ENCODE results near the gene PFKFB3.
"Not testable (repeated sequence)": the region's sequence is repeated elsewhere in the genome, so short reads cannot be mapped to it uniquely, and the experiment has no call there.

PFKFB3 gene

GRCh38 chr10:6275022-6275997 is 72.6 kb downstream of the PFKFB3 start:
- DNase-seq, result peak; percentile 96

GRCh38 chr10:6276356-6276755 is 73.6 kb downstream of the PFKFB3 start:
- DNase-seq, result no peak

GRCh38 chr10:6278519-6279120 is 75.9 kb downstream of the PFKFB3 start:
- DNase-seq, result no peak

GRCh38 chr10:6279540-6280267 is 77.0 kb downstream of the PFKFB3 start:
- no peak for DNase-seq

- no peak for DNase-seq
Observed at GRCh38 chr10:6280291-6280690, 77.6 kb downstream of the PFKFB3 start.

GRCh38 chr10:6282454-6282958 is 79.8 kb downstream of the PFKFB3 start:
- no peak for DNase-seq

- no peak for DNase-seq
Observed at GRCh38 chr10:6283655-6284054, 80.9 kb downstream of the PFKFB3 start.

GRCh38 chr10:6290621-6291020 is 87.9 kb downstream of the PFKFB3 start:
- DNase-seq, result not testable (repeated sequence)

GRCh38 chr10:6292741-6293151 is 90.0 kb downstream of the PFKFB3 start:
- no peak for DNase-seq

- DNase-seq, result not testable (repeated sequence)
Observed at GRCh38 chr10:6296425-6296824, 93.7 kb downstream of the PFKFB3 start.

GRCh38 chr10:6296828-6297251 is 94.1 kb downstream of the PFKFB3 start:
- no peak for DNase-seq

GRCh38 chr10:6297522-6297921 is 94.8 kb downstream of the PFKFB3 start:
- no peak for DNase-seq

- DNase-seq, result no peak
Observed at GRCh38 chr10:6297951-6298381, 95.2 kb downstream of the PFKFB3 start.

GRCh38 chr10:6298428-6298827 is 95.7 kb downstream of the PFKFB3 start:
- no peak for DNase-seq

GRCh38 chr10:6299234-6299633 is 96.5 kb downstream of the PFKFB3 start:
- DNase-seq, result peak; percentile 75

- DNase-seq, result no peak
Observed at GRCh38 chr10:6299743-6300105, 97.0 kb downstream of the PFKFB3 start.

- DNase-seq, result no peak
Observed at GRCh38 chr10:6300106-6300783, 97.5 kb downstream of the PFKFB3 start.

- no peak for DNase-seq
Observed at GRCh38 chr10:6300784-6301460, 98.2 kb downstream of the PFKFB3 start.

- DNase-seq, result no peak
Observed at GRCh38 chr10:6301488-6302075, 98.8 kb downstream of the PFKFB3 start.

Data from T1000 (cell line).